PFSK-1 (cell line): Measurements from ENCODE around the gene UPF1.

ENCODE experiments used
- POLR2AphosphoS5 ChIP-seq: IDR thresholded peaks from 2 replicates; pipeline ENCODE4 v1.6.1; 2012; ENCODE audit warnings: low read depth, mild to moderate bottlenecking, control low read depth, low read length, moderate library complexity
- SIN3A ChIP-seq: IDR thresholded peaks from 2 replicates; pipeline ENCODE4 v1.6.1; 2012; ENCODE audit warnings: mild to moderate bottlenecking, low read length, moderate library complexity, borderline replicate concordance; ENCODE audit not compliant: insufficient read depth

- TF ChIP-seq POLR2AphosphoS5 = no peak
- no peak for TF ChIP-seq SIN3A
Measured at GRCh38 chr19:18814063-18814462, 17.7 kb upstream of the UPF1 start.
